Tibial nerve (tissue), 4 donors: ENCODE data around the gene SEMA6A. TPM values are rescaled to one million over a fixed set of nuclear protein-coding genes. Genes with fewer than 3 reads are reported as not detected.

Experiments used
- DNase-seq, 2 donors: peaks; one replicate each; pipeline ENCODE4 v3.0.0-alpha.2; 2019; ENCODE audit warnings: low spot score in 2 of 2
- H3K27ac ChIP-seq, 4 donors: fragments of 200-600 bp; sonication (generic) in 3 of 4; one replicate each; pipeline ENCODE4 v1.5.1; 2017 to 2019; ENCODE audit warnings: mild to moderate bottlenecking in 1 of 4
- H3K27me3 ChIP-seq, 2 donors: fragments of 200-600 bp; sonication (generic) in 1 of 2; one replicate each; pipeline versions ENCODE4 v1.5.1 to v1.6.0; 2017 to 2019
- H3K36me3 ChIP-seq, 3 donors: fragments of 200-600 bp; sonication (generic); one replicate each; pipeline ENCODE4 v1.5.1; 2018 to 2019
- H3K4me1 ChIP-seq, 4 donors: fragments of 200-600 bp; sonication (generic) in 3 of 4; one replicate each; pipeline ENCODE4 v1.5.1; 2017 to 2019
- H3K4me3 ChIP-seq, 4 donors: fragments of 200-600 bp; sonication (generic) in 3 of 4; one replicate each; pipeline ENCODE4 v1.5.1; 2017 to 2019; ENCODE audit warnings: mild to moderate bottlenecking in 1 of 4, moderate library complexity in 1 of 4
- H3K9me3 ChIP-seq, 4 donors: fragments of 200-600 bp; sonication (generic) in 3 of 4; one replicate each; pipeline ENCODE4 v1.5.1; 2017 to 2019
- EP300 ChIP-seq, 2 donors: sonication (generic); formaldehyde crosslinking; IDR thresholded peaks; one replicate each; pipeline ENCODE4 v1.6.1; 2017; ENCODE audit warnings: antibody characterized with exemption in 2 of 2, mild to moderate bottlenecking in 1 of 2
- POLR2A ChIP-seq, 2 donors: fragments of 450-650 bp; IDR thresholded peaks; one replicate each; pipeline ENCODE4 v1.6.1; 2017; ENCODE audit warnings: antibody characterized with exemption in 2 of 2, mild to moderate bottlenecking in 2 of 2, moderate library complexity in 2 of 2
- WGBS, 2 donors: methylation state at CpG; one replicate each; pipeline ENCODE4 v1.1.5; 2018; 5-methylcytosine and 5-hydroxymethylcytosine counted together
- total RNA-seq, 4 donors: library from RNA; depleted of rRNA; stranded (reverse); fragments of >200 nt; gene quantifications; one replicate each; pipeline ENCODE4 v1.1.0, GENCODE V29; 2016
- TF ChIP-seq, protein P1 (sequence below), 5 experiments: fragments of 200-600 bp in 3 of 5; fragments of 450-650 bp in 2 of 5; sonication (generic) in 3 of 5; IDR thresholded peaks; one replicate each; pipeline ENCODE4 v1.5.1; 2016 to 2019; ENCODE audit warnings: antibody characterized with exemption in 5 of 5, mild to moderate bottlenecking in 3 of 5, moderate library complexity in 2 of 5

SEMA6A gene
- total RNA-seq, 4 donors from 2014 or later, result 13.6 to 25.1 (median 21.4) TPM

DNA sequence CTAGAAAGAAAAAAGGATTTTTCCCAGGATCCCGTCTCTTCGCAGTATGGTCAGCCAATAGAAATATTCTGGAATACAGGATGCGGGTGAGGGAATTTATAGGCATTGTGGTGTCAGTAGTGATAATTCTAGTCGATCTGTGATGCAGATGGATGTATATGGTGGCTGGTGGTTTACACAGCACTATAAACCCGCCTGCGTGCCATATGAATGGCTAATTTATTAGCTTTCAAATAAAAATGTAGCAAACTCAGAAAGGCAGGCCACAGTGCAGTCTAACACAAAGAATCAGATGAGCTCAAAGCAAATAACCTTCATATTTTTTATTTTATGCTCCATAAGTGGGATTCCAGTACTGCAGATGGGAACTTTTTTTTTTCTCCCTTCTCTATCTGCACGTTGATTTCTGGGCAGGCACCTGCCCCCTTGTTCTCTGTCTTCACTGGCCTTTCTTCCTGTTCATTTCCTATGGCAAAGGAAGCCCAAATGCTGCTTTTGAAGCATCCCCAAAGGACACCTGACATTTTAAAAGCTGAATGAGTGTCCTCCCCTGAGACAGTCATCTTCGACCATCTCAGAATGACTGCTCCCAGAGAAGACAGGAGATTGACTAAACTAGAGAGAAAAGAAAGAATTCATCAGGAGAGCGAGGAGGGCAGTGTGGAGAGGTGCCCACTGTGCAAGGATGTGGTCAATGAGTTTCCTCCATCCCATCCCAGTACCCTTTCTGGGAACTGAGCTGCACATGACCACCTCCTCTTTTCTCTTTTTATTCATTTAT, 52.1 kb downstream of the SEMA6A start:
- H3K27ac ChIP-seq, result no peak overlapping the region
- DNase-seq, result no peak
- no peaks in the 10 kb centered on the region for H3K9me3 ChIP-seq
- WGBS, 2 donors, result 77 to 80% methylated on average over 9 of the region's 9 CpGs
- no peak for TF ChIP-seq EP300 (IDR thresholded peaks at IDR 0.05)
- no peak for TF ChIP-seq POLR2A (IDR thresholded peaks at IDR 0.05)
- TF ChIP-seq, protein P1, sequence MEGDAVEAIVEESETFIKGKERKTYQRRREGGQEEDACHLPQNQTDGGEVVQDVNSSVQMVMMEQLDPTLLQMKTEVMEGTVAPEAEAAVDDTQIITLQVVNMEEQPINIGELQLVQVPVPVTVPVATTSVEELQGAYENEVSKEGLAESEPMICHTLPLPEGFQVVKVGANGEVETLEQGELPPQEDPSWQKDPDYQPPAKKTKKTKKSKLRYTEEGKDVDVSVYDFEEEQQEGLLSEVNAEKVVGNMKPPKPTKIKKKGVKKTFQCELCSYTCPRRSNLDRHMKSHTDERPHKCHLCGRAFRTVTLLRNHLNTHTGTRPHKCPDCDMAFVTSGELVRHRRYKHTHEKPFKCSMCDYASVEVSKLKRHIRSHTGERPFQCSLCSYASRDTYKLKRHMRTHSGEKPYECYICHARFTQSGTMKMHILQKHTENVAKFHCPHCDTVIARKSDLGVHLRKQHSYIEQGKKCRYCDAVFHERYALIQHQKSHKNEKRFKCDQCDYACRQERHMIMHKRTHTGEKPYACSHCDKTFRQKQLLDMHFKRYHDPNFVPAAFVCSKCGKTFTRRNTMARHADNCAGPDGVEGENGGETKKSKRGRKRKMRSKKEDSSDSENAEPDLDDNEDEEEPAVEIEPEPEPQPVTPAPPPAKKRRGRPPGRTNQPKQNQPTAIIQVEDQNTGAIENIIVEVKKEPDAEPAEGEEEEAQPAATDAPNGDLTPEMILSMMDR (IDR thresholded peaks at IDR 0.05), result no peak
- peaks cover 0 to 4% (median 2%) of the 10 kb centered on the region in 4 donors for H3K4me1 ChIP-seq
- no peak overlapping the region for H3K4me3 ChIP-seq
- no peaks in the 10 kb centered on the region for H3K36me3 ChIP-seq
- H3K27me3 ChIP-seq, result no peaks in the 10 kb centered on the region

DNA sequence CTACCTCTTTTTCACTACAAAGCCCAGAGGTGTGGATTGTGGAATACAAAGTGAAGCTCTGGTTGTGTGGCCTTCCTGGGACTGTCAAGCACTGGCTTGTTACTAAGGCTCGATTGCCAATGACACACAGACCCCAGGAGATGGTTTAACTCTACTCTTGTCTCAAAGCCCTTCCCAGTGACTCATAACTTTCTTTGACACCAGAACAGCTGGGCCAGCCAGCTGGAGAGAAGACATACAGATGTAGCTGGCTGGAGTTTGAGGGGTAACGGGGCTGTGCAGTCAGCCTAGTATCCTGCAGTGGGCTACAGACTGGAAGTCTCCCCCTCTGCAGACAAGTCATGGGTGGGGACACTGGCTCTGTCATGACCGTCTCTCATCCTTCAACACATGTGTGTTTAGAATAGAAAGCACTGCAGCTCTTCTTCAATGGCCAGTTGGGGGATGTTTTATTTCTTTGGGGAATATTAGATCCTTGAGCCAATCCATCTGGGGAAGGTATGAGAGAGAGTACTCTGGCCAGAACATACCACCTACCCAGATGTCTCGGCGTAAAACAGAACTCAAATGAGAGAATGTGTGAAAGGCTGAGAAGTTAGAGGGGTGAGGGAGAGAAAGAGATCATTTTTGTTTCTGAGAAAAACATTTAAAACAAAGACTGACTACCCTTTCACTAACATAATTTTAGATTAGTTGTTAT, 53.3 kb downstream of the SEMA6A start:
- WGBS, 2 donors, result 75 to 83% methylated on average over 4 to 5 of the region's 5 CpGs
- Histone ChIP-seq H3K9me3 (no peaks in the 10 kb centered on the region), H3K4me3 (no peak overlapping the region), H3K36me3 (no peaks in the 10 kb centered on the region), H3K27ac (no peak overlapping the region), H3K4me1 (peaks cover 0 to 6% (median 0%) of the 10 kb centered on the region in 4 donors), H3K27me3 (no peaks in the 10 kb centered on the region)
- DNase-seq, result no peak
- TF ChIP-seq, protein P1 (IDR thresholded peaks at IDR 0.05), result no peak
- TF ChIP-seq POLR2A (IDR thresholded peaks at IDR 0.05) (no peak), EP300 (IDR thresholded peaks at IDR 0.05) (no peak)

DNA sequence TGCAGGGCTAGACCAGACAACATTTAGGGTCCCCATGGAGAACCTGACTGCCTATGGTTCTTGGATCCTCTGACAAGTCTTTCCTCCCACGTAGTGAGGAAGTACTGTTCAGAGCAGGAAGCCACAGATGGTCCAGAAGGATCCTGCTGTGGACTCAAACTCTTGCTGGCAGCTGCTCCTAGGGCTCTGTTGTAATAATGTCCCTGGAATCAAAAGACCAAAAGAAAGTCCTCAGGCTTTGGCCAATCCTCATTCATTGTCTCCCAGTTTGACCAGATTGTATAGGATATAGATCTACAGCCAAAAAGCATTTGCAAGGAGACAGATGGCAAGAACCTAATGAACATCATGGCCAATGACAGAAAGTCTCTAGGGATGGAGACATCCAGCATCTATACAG, 53.9 kb downstream of the SEMA6A start:
- 88 to 100% methylated on average over 1 of the region's 1 CpG for WGBS, 2 donors

DNA sequence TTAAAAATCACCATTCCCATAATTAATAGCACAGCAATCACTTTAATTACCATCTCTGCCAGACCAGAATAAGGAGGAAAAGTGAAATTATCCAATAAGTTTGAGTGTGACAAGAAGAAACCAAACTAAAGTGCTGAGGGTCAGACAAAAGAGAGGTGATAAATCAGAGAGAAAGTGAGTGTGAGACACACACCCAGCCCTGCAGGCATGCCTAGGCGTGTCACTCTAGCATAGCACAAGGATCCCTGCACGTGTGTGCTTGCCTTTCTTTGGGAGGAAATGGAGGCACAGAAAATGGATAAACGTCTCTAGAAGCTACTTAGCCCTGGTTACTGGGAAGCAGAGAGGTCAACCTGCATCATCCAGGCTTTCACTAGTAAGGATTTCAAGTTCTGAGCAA, 56.2 kb downstream of the SEMA6A start:
- H3K36me3 ChIP-seq, result no peaks in the 10 kb centered on the region
- H3K4me1 ChIP-seq, result peaks cover 0 to 10% (median 0%) of the 10 kb centered on the region in 4 donors
- TF ChIP-seq POLR2A (IDR thresholded peaks at IDR 0.05), result no peak
- no peak for TF ChIP-seq EP300 (IDR thresholded peaks at IDR 0.05)
- TF ChIP-seq, protein P1 (IDR thresholded peaks at IDR 0.05), result no peak
- H3K27me3 ChIP-seq, result no peaks in the 10 kb centered on the region
- 80 to 87% methylated on average over 3 of the region's 3 CpGs for WGBS, 2 donors
- DNase-seq, result no peak
- H3K9me3 ChIP-seq, result no peaks in the 10 kb centered on the region
- no peak overlapping the region for H3K4me3 ChIP-seq
- no peak overlapping the region for H3K27ac ChIP-seq

More for the DNA sequence above, 53.9 kb downstream of the SEMA6A start:
- H3K27ac ChIP-seq, result no peak overlapping the region
- no peak for DNase-seq
- TF ChIP-seq POLR2A (IDR thresholded peaks at IDR 0.05) (no peak), EP300 (IDR thresholded peaks at IDR 0.05) (no peak)
- TF ChIP-seq, protein P1 (IDR thresholded peaks at IDR 0.05), result no peak
- no peaks in the 10 kb centered on the region for H3K9me3 ChIP-seq
- no peak overlapping the region for H3K4me3 ChIP-seq
- no peaks in the 10 kb centered on the region for H3K27me3 ChIP-seq
- H3K4me1 ChIP-seq, result peaks cover 0 to 10% (median 0%) of the 10 kb centered on the region in 4 donors
- H3K36me3 ChIP-seq, result no peaks in the 10 kb centered on the region

DNA sequence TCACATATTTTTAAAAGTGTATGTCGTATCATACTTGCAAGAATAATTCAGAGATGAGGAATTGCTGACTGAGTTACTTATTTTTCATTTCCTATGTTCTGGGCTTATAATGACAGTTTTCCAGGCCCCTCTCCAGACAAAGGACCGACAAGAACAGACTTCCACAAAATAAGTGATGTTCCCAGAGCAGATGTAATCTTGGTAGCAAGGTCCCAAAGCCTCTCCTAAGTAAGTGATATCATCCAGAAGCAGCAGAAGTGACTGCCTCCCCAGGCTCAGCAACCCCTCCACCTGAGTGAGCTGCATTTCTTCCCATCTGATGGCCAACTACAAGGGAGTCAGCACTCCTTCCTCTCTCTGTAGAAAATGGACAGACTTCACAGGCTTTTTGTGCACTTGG, 57.1 kb downstream of the SEMA6A start:
- no peak for TF ChIP-seq POLR2A (IDR thresholded peaks at IDR 0.05)
- no peak for TF ChIP-seq EP300 (IDR thresholded peaks at IDR 0.05)
- TF ChIP-seq, protein P1 (IDR thresholded peaks at IDR 0.05), result no peak
- Histone ChIP-seq H3K4me3 (no peak overlapping the region), H3K27ac (no peak overlapping the region), H3K4me1 (peaks cover 0 to 10% (median 0%) of the 10 kb centered on the region in 4 donors), H3K36me3 (no peaks in the 10 kb centered on the region), H3K27me3 (no peaks in the 10 kb centered on the region), H3K9me3 (no peaks in the 10 kb centered on the region)
- 68 to 73% methylated on average over 2 of the region's 2 CpGs for whole genome bisulfite sequencing, 2 donors
- no peak for DNase-seq
